Kidney (tissue), 14 donors: ENCODE results near the gene ZDHHC11. TPM values are rescaled to one million over a fixed set of nuclear protein-coding genes. Genes with fewer than 3 reads are reported as not detected.
"Not testable (repeated sequence)": the region's sequence is repeated elsewhere in the genome, so short reads cannot be mapped to it uniquely, and the experiment has no call there.

Experiments
- DNase-seq, 5 donors: peaks; one replicate each; pipeline ENCODE4 v3.0.0-alpha.2; 2013 to 2020
- FAIRE-seq: peaks from 2 replicates; lab custom pipeline; 2012; peaks lifted over from hg19 to GRCh38; lab: Jason Lieb, UNC
- H3K27ac ChIP-seq, 2 donors: one replicate each; pipeline ENCODE4 v1.7.0; 2013; ENCODE audit warnings: low read depth in 2 of 2, low read length in 2 of 2, inconsistent platforms in 1 of 2
- H3K27me3 ChIP-seq: one replicate; pipeline ENCODE4 v1.7.1; 2013; ENCODE audit warnings: low read length, inconsistent platforms; ENCODE audit not compliant: control insufficient read depth, insufficient read depth
- H3K36me3 ChIP-seq, 3 donors: one replicate each; pipeline versions ENCODE4 v1.7.0 to v1.7.1; 2013; ENCODE audit warnings: low read length in 3 of 3, control low read depth in 1 of 3, inconsistent platforms in 1 of 3; ENCODE audit not compliant: insufficient read depth in 3 of 3, control insufficient read depth in 2 of 3
- H3K4me1 ChIP-seq, 3 donors: one replicate each; pipeline versions ENCODE4 v1.7.0 to v1.7.1; 2013; ENCODE audit warnings: low read length in 3 of 3, inconsistent platforms in 1 of 3, low read depth in 1 of 3; ENCODE audit not compliant: control insufficient read depth in 2 of 3, insufficient read depth in 2 of 3
- H3K4me3 ChIP-seq, 3 donors: one replicate each; pipeline versions ENCODE4 v1.7.0 to v1.8.1; 2013; ENCODE audit warnings: low read length in 3 of 3, control low read depth in 1 of 3, inconsistent platforms in 1 of 3
- H3K9ac ChIP-seq, 3 donors: one replicate each; pipeline versions ENCODE4 v1.7.0 to v1.7.1; 2013; ENCODE audit warnings: low read length in 3 of 3, control low read depth in 1 of 3, inconsistent platforms in 1 of 3
- H3K9me3 ChIP-seq, 3 donors: one replicate each; pipeline versions ENCODE4 v1.7.0 to v1.7.1; 2013; ENCODE audit warnings: low read length in 3 of 3, control low read depth in 1 of 3, inconsistent platforms in 1 of 3; ENCODE audit not compliant: control insufficient read depth in 2 of 3, insufficient read depth in 1 of 3
- intact Hi-C: fragments of 100-400 bp; cut with DNase I; formaldehyde crosslinking; loops from one replicate; pipeline ENCODE4 v1.11.1; 2022
- polyA plus RNA-seq: library from polyadenylated mRNA; stranded (reverse); fragments of 350-450 nt; fragmentation: Illumina TruSeq; extraction: RNeasy Lipid Tissue Mini Kit (QIAGEN cat#74804); gene quantifications from one replicate; pipeline ENCODE4 v1.2.3, GENCODE V29; 2014; ENCODE audit warnings: low read depth, low replicate concordance; ENCODE audit not compliant: insufficient read depth
- total RNA-seq: library from RNA; stranded (reverse); fragmentation: NEBNext Ultra II Directional; extraction: Animal tissue kit (Norgen Biotek cat#: 25700); gene quantifications from one replicate; pipeline ENCODE4 v1.2.1, GENCODE V29; 2021
- TF ChIP-seq, protein P1 (sequence below): IDR thresholded peaks from 3 replicates; pipeline ENCODE4 v1.5.1; 2012; ENCODE audit warnings: mild to moderate bottlenecking, moderate library complexity, borderline replicate concordance; ENCODE audit not compliant: insufficient read depth; ENCODE audit errors: extremely low read depth
- donor health status: control.
- donor health status: control.
- donor health status: control.
- donor health status: control.
- donor health status: control.
- donor health status: DM: yes; HTN: yes; CAD: no.
- donor health status: Normal renal cell carcinoma (clear cell type).

Gene ZDHHC11
- total and polyA plus RNA-seq, 2 donors from 2014 or later = 1.6 to 10.1 TPM

- FAIRE-seq (no peak), DNase-seq (peak in 1 of 5 donors; percentile 59)
- Histone ChIP-seq H3K4me3 (no peak overlapping the region), H3K27me3 (peaks cover 2% of the 10 kb centered on the region), H3K4me1 (peaks cover 0 to 3% (median 0%) of the 10 kb centered on the region in 3 donors), H3K9ac (no peak overlapping the region), H3K9me3 (no peaks in the 10 kb centered on the region), H3K36me3 (no peaks in the 10 kb centered on the region), H3K27ac (no peak overlapping the region)
- intact Hi-C loops = no loop called here
- TF ChIP-seq, protein P1, sequence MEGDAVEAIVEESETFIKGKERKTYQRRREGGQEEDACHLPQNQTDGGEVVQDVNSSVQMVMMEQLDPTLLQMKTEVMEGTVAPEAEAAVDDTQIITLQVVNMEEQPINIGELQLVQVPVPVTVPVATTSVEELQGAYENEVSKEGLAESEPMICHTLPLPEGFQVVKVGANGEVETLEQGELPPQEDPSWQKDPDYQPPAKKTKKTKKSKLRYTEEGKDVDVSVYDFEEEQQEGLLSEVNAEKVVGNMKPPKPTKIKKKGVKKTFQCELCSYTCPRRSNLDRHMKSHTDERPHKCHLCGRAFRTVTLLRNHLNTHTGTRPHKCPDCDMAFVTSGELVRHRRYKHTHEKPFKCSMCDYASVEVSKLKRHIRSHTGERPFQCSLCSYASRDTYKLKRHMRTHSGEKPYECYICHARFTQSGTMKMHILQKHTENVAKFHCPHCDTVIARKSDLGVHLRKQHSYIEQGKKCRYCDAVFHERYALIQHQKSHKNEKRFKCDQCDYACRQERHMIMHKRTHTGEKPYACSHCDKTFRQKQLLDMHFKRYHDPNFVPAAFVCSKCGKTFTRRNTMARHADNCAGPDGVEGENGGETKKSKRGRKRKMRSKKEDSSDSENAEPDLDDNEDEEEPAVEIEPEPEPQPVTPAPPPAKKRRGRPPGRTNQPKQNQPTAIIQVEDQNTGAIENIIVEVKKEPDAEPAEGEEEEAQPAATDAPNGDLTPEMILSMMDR = no peak
Observed at GRCh38 chr5:854217-854616, 3.4 kb upstream of the ZDHHC11 start.

GRCh38 chr5:853416-854090 is 2.8 kb upstream of the ZDHHC11 start:
- H3K4me3 ChIP-seq, H3K36me3 ChIP-seq, H3K9ac ChIP-seq, DNase-seq, H3K27ac ChIP-seq, H3K4me1 ChIP-seq, FAIRE-seq, intact Hi-C loops, H3K9me3 ChIP-seq, H3K27me3 ChIP-seq: not testable (repeated sequence)

DNA sequence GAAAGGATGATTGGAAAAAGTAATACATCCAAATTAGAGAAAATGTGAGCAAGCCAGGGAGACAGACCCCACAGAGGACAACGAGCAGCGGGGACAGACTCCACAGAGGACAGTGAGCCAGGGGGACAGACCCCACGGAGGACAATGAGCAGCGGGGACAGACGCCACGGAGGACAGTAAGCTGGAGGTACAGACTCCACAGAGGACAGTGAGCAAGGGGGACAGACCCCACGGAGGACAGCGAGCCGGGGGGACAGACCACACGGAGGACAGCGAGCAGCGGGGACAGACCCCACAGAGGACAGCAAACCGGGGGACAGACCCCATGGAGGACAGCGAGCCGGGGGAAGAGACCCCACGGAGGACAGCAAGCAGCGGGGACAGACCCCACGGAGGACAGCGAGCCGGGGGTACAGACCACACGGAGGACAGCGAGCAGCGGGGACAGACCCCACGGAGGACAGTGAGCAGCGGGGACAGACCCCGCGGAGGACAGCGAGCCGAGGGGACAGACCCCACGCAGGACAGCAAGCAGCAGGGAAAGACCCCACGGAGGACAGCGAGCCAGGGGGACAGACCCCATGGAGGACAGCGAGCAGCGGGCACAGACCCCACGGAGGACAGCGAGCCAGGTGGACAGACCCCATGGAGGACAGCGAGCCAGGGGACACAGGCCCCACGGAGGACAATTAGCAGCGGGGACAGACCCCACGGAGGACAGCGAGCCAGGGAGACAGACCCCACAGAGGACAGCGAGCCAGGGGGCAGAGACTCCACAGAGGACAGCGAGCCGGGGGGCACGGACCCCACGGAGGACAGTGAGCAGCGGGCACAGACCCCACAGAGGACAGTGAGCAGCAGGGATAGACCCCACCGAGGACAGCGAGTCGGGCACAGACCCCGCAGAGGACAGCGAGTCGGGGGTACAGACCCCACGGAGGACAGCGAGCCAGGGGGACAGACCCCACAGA is 1.9 kb upstream of the ZDHHC11 start:
- no peak for FAIRE-seq
- DNase-seq = peak in 1 of 5 donors; percentile 29
- Histone ChIP-seq H3K27me3 (peaks cover 2% of the 10 kb centered on the region), H3K4me1 (peaks cover 0 to 3% (median 0%) of the 10 kb centered on the region in 3 donors), H3K4me3 (no peak overlapping the region), H3K9me3 (no peaks in the 10 kb centered on the region), H3K36me3 (no peaks in the 10 kb centered on the region), H3K27ac (no peak overlapping the region), H3K9ac (no peak overlapping the region)
- intact Hi-C loops = no loop called here
- TF ChIP-seq, protein P1 = no peak

DNA sequence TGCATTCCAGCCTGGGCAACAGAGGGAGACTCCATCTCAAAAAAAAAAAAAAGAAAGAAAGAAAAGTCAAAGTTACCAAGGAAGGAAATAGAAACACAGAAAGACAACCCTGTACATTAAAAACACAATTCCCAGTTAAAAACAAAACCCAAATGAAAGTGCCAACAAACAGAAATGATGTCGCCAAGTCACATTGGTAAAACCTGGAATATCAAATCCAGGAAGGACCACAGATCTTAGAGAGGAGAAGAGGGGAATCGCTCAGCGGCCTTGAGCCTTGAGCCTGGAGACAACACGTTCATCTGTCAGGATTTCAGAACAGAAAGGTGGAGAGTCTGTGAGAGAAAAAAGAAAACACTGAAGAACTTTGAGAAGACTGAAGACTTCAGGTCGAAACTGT is 1.2 kb upstream of the ZDHHC11 start:
- intact Hi-C loops = no loop called here
- Histone ChIP-seq H3K27ac (no peak overlapping the region), H3K4me3 (no peak overlapping the region), H3K4me1 (peaks cover 0 to 3% (median 0%) of the 10 kb centered on the region in 3 donors), H3K9ac (no peak overlapping the region), H3K36me3 (no peaks in the 10 kb centered on the region), H3K27me3 (peaks cover 2% of the 10 kb centered on the region), H3K9me3 (no peaks in the 10 kb centered on the region)
- TF ChIP-seq, protein P1 = no peak
- no peak for FAIRE-seq
- DNase-seq = peak in 1 of 5 donors; percentile 1
